GM18526 (cell line): ENCODE results near the gene PIP5K1C.

ENCODE experiments used
- POLR2A ChIP-seq: IDR thresholded peaks from 3 replicates; pipeline ENCODE4 v1.6.1; 2011; ENCODE audit not compliant: insufficient read length; ENCODE audit errors: extremely low read depth

PIP5K1C gene

GRCh38 chr19:3725640-3726310 is 25.5 kb upstream of the PIP5K1C start:
- no peak for TF ChIP-seq POLR2A

DNA sequence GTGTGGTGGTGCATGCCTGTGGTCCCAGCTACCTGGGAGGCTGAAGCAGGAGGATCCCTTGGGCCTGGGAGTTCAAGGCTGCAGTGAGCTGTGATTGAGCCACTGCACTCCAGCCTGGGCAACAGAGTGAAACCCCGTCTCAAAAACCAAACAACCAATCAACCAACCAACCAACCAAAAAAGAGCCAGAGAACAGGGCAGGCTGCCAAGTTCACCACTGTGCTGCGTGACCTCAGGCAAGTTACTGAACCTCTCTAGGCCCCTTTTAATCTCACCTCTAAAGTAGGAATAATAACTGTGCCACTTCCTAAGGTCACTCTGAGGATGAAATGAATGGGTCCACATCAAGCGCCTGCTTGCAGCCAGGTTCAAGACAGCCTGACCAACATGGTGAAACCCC is 24.9 kb upstream of the PIP5K1C start:
- TF ChIP-seq POLR2A: no peak

GRCh38 chr19:3723883-3724282 is 23.6 kb upstream of the PIP5K1C start:
- no peak for TF ChIP-seq POLR2A

- no peak for TF ChIP-seq POLR2A
Measured at GRCh38 chr19:3723110-3723488, 22.8 kb upstream of the PIP5K1C start.

DNA sequence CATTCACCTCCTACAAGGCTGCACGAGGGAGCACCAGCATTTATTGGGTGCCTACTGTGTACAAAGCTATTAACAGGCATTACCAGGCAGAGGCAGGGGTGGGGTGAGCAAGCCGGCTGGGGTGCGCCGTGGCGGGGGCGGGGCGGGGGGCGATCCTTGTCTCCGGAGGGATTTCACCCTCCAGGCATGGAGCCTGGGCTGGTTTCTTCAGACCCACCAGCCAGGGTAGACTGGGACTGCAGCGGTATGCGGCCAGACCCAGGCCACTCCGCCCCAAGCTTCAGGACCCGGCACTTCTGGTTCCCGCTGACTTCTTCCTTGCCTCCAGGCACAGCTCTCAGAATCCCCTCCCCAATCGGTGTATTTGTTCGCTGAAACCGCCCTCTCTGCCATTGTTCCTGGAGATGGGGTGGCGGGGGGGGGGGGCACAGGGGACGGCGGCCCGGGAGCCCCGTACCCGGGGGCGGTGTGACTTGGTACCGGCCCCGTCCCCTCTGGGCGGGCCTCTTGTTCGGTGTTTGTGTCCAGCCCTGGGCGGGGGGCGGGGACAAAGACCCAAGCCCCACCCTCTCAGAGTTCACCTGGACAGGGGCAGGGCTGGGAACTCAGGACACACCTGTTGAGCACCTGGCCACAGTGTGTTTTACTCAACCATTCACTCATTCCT is 22.3 kb upstream of the PIP5K1C start:
- no peak for TF ChIP-seq POLR2A

GRCh38 chr19:3721887-3722442 is 21.7 kb upstream of the PIP5K1C start:
- no peak for TF ChIP-seq POLR2A

DNA sequence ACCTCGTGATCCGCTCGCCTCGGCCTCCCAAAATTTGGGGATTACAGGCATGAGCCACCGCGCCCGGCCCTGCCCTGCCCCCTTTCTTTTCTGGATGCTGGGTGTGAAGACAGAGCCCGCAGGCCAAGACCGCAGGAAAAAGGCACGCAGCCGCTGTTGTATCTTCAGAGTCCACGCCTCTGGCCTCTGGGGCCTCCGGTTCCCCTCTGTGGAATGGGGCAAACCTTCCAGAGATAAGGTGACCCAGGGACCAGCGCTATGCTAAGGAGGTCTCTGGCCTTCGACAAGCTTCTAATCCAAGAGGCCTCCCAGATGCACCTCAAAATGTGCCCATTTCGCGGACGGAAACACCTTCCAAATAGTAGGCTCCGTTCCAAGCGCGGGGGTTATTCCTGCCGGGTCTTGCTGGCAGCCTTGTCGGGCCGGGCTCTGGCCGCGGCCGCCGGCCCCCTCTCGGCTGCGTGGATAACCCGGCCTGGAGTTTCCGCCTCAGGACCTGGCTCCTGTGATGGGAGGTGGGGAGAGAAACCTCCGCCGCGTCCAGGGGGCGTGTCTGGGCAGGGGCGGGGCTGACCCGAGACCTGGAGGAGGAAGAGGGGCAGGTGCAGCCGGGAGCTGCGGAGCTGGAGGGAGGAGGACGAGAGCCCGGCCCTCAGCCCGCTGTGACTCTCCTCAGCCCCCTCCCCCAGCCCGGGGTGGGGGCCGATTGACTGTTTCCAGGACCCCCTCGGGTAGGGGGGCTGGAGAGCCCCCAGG is 21.0 kb upstream of the PIP5K1C start:
- TF ChIP-seq POLR2A: no peak

DNA sequence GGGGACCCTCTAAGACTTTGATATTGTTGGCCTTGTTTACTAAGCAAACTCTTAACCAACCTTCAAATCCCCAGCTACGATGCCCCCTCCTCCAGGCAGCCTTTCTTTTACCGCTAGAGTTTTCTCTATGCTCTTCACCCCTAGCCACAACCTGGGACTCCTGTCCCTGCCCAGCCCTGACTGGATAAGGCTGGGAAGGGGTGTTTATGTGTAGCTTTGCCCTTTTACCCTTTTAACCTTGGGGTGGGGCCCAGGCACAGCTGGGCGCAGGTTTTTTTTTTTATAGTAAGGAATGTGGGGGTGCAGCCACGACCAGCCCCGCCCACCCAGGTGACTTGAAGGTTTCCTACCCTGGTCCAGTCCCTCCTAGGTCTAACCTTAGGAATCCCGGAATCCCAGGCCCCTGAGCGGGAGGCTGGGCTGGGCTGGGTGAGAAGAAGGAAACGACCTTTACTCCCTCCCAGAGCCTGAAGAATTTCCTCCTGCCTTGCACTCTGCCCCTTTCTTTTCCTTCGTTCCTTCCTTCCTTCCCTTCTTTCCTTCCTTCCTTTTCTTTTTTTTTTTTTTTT is 20.2 kb upstream of the PIP5K1C start:
- no peak for TF ChIP-seq POLR2A

- no peak for TF ChIP-seq POLR2A
Measured at GRCh38 chr19:3719868-3720267, 19.6 kb upstream of the PIP5K1C start.

DNA sequence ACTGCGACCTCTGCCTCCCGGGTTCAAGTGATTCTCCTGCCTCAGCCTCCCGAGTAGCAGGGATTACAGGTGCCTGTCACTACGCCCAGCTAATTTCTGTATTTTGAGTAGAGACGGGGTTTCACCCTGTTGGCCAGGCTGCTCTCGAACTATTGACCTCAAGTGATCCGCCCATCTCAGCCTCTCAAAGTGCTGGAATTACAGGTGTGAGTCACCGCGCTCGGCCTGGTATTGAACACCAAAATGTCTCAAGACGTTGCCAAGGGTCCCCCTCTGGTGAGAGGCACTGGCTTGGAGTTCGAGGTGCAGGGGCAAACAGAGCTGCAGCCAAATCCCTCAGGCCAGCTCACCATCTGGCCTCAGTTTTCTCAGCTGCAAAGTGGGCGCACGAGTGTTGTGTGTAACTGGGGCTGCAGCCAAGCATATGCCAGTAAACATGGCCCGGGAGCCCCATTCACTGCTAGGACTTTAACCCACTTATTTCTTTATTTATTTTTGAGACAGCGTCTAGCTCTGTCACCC is 15.9 kb upstream of the PIP5K1C start:
- no peak for TF ChIP-seq POLR2A

GRCh38 chr19:3712663-3713611 is 12.7 kb upstream of the PIP5K1C start:
- TF ChIP-seq POLR2A: no peak

- no peak for TF ChIP-seq POLR2A
Measured at GRCh38 chr19:3710265-3710812, 10.1 kb upstream of the PIP5K1C start.

- no peak for TF ChIP-seq POLR2A
Measured at GRCh38 chr19:3708207-3708931, 8.1 kb upstream of the PIP5K1C start, which contains the start of gene TJP3. Gene TJP3, plus strand, starts transcription at chr19:3708384. Its CDS starts 20,049 bp downstream, at chr19:3728433.

- TF ChIP-seq POLR2A: no peak
Measured at GRCh38 chr19:3707868-3708206, 7.6 kb upstream of the PIP5K1C start.

- no peak for TF ChIP-seq POLR2A
Measured at GRCh38 chr19:3701200-3701599, 932 bp upstream of the PIP5K1C start.
